Upper lobe of left lung (tissue), 6 donors: ENCODE results near the gene MACROD2. TPM values are rescaled to one million over a fixed set of nuclear protein-coding genes. Genes with fewer than 3 reads are reported as not detected.

Source experiments
- ATAC-seq, 2 donors: fragments of 200-7000 bp; cut with Tn5 transposase; one replicate each; pipeline ENCODE4 v1.9.1; 2022; ENCODE audit warnings: mild to moderate bottlenecking in 2 of 2, moderate library complexity in 2 of 2; ENCODE audit not compliant: low FRiP score in 2 of 2
- DNase-seq, 2 donors: peaks; one replicate each; pipeline ENCODE4 v3.0.0-alpha.2; 2019 to 2020
- H3K27ac ChIP-seq, 4 donors: fragments of 200-600 bp; sonication (generic); one replicate each; pipeline ENCODE4 v1.5.1; 2016 to 2019
- H3K27me3 ChIP-seq, 4 donors: fragments of 200-600 bp; sonication (generic); one replicate each; pipeline ENCODE4 v1.5.1; 2017 to 2019
- H3K36me3 ChIP-seq, 4 donors: fragments of 200-600 bp; sonication (generic); one replicate each; pipeline ENCODE4 v1.5.1; 2016 to 2019
- H3K4me1 ChIP-seq, 4 donors: fragments of 200-600 bp; sonication (generic); one replicate each; pipeline ENCODE4 v1.5.1; 2018 to 2019
- H3K4me3 ChIP-seq, 4 donors: fragments of 200-600 bp; sonication (generic); one replicate each; pipeline ENCODE4 v1.5.1; 2017 to 2019; ENCODE audit warnings: mild to moderate bottlenecking in 2 of 4, moderate library complexity in 1 of 4
- H3K9me3 ChIP-seq, 4 donors: fragments of 200-600 bp; sonication (generic); one replicate each; pipeline ENCODE4 v1.5.1; 2018 to 2019
- EP300 ChIP-seq, 4 donors: sonication (generic); formaldehyde crosslinking; IDR thresholded peaks; one replicate each; pipeline ENCODE4 v1.5.1; 2017; ENCODE audit warnings: antibody characterized with exemption in 4 of 4, control low read depth in 2 of 4
- POLR2A ChIP-seq, 4 donors: fragments of 450-650 bp; IDR thresholded peaks; one replicate each; pipeline ENCODE4 v1.5.1; 2016 to 2017; ENCODE audit warnings: antibody characterized with exemption in 4 of 4, mild to moderate bottlenecking in 2 of 4
- POLR2AphosphoS5 ChIP-seq, 2 donors: sonication (generic); formaldehyde crosslinking; IDR thresholded peaks; one replicate each; pipeline ENCODE4 v1.5.1; 2017; ENCODE audit warnings: antibody characterized with exemption in 2 of 2
- WGBS, 2 donors: methylation state at CpG; one replicate each; pipeline ENCODE4 v1.1.5; 2017 to 2018; 5-methylcytosine and 5-hydroxymethylcytosine counted together
- total RNA-seq, 6 donors: library from RNA; depleted of rRNA in 4 of 6; stranded (reverse); fragments of >200 nt in 4 of 6; gene quantifications; one replicate each; pipeline versions ENCODE4 v1.1.0 to v1.2.1, GENCODE V29; 2016 to 2021
- TF ChIP-seq, protein P1 (sequence below), 6 experiments: fragments of 450-650 bp in 4 of 6; fragments of 200-600 bp in 2 of 6; sonication (generic) in 2 of 6; IDR thresholded peaks; one replicate each; pipeline ENCODE4 v1.5.1; 2016 to 2019; ENCODE audit warnings: antibody characterized with exemption in 6 of 6
- donor health status: DM: no; HTN: no; CAD: no; lungs with moderate emphysema.
- donor health status: DM: no; HTN: yes; CAD: no; lungs with severe emphysema.

Gene MACROD2
- total RNA-seq, 6 donors from 2014 or later, result 20.7 to 84.3 (median 36.3) TPM

DNA sequence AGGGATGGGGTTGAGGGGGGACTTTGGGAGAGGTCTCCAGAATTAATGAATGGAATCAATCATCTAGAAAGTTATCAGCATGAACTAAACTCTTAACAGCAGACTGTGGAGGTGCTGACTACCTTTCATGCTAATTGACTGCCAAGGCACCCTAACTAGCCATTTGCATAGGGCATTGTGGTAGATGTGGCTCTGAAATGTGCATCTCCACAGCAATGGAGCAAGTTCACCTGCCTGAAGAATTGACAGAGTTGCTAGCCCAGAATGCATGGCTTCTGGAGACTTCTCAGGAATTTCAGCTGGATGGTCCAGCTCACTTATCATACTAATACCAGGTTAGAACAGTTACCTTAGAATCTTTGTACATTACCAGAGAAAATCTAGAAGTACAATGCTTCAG, 1832.3 kb downstream of the MACROD2 start:
- no peak overlapping the region for H3K4me3 ChIP-seq
- no peaks in the 10 kb centered on the region for H3K27me3 ChIP-seq
- no peak overlapping the region for H3K27ac ChIP-seq
- no peaks in the 10 kb centered on the region for H3K9me3 ChIP-seq
- no peak for ATAC-seq
- H3K36me3 ChIP-seq, result no peaks in the 10 kb centered on the region
- H3K4me1 ChIP-seq, result no peaks in the 10 kb centered on the region
- TF ChIP-seq POLR2A (IDR thresholded peaks at IDR 0.05), result no peak
- TF ChIP-seq, protein P1, sequence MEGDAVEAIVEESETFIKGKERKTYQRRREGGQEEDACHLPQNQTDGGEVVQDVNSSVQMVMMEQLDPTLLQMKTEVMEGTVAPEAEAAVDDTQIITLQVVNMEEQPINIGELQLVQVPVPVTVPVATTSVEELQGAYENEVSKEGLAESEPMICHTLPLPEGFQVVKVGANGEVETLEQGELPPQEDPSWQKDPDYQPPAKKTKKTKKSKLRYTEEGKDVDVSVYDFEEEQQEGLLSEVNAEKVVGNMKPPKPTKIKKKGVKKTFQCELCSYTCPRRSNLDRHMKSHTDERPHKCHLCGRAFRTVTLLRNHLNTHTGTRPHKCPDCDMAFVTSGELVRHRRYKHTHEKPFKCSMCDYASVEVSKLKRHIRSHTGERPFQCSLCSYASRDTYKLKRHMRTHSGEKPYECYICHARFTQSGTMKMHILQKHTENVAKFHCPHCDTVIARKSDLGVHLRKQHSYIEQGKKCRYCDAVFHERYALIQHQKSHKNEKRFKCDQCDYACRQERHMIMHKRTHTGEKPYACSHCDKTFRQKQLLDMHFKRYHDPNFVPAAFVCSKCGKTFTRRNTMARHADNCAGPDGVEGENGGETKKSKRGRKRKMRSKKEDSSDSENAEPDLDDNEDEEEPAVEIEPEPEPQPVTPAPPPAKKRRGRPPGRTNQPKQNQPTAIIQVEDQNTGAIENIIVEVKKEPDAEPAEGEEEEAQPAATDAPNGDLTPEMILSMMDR (IDR thresholded peaks at IDR 0.05), result no peak
- no peak for TF ChIP-seq POLR2AphosphoS5 (IDR thresholded peaks at IDR 0.05)
- no peak for TF ChIP-seq EP300 (IDR thresholded peaks at IDR 0.05)
- no peak for DNase-seq

DNA sequence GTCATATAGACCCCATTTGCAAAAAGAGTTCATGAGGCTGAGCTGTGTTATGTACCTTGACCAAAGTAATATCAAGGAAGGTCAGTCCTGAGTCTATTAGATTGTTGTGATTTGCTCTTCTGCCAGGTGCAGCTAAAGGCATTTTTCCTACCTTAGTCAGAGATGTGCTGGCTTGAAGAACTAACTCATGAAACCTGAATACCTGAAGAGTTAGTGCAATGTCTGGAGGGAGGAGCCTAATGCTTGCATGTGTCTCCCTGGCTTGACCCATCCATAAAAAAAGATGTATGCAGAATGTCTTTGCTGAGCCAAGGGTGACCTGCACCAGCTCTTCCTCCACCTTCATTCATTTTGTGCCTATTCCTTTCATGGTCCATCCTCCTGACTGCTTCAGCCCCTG, 1835.9 kb downstream of the MACROD2 start:
- Histone ChIP-seq H3K9me3 (no peaks in the 10 kb centered on the region), H3K27ac (no peak overlapping the region), H3K36me3 (no peaks in the 10 kb centered on the region), H3K4me1 (no peaks in the 10 kb centered on the region), H3K4me3 (no peak overlapping the region), H3K27me3 (no peaks in the 10 kb centered on the region)
- DNase-seq (no peak), ATAC-seq (no peak)
- TF ChIP-seq POLR2AphosphoS5 (IDR thresholded peaks at IDR 0.05) (no peak), POLR2A (IDR thresholded peaks at IDR 0.05) (no peak), EP300 (IDR thresholded peaks at IDR 0.05) (no peak)
- TF ChIP-seq, protein P1 (IDR thresholded peaks at IDR 0.05), result no peak

DNA sequence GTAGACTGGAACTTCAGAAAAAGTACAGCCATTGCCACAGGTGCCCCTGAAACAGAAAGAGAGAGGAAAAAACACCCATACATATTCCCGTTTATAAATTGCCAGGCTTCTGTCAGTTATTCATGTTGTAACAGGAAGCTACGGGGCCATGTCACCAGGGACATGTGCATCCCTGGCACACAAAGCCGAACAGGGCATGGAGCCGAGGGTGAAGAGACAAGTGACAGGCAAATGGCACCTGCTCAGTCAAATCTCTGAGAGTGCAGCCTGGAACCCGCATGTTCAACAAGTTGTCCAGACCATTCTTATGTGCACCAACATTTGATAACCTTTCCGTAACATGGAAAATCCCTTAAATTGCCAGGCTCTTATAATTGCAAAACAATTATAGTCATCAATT, 1837.2 kb downstream of the MACROD2 start:
- H3K9me3 ChIP-seq, result no peaks in the 10 kb centered on the region
- WGBS, 2 donors, result 74 to 79% methylated on average over 6 of the region's 6 CpGs

DNA sequence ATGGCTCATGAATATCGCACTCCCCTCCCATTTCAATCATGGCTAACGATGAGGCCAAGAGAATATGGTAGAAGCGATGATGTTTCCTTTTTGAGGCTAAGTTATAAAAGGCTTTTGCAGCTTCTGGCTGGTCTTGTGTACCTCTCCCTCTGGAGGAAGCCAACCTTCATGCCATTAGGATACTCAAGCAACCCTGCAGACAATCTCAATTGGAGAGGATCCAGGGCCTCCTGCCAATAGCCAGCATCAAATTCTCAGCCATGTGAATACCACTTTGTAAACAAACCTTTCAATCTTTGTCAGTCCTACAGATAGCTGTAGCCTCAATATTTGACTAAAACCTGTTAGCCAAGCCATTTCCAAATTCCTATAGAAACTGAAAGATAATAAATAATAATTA, 1839.5 kb downstream of the MACROD2 start:
- TF ChIP-seq POLR2AphosphoS5 (IDR thresholded peaks at IDR 0.05) (no peak), POLR2A (IDR thresholded peaks at IDR 0.05) (no peak), EP300 (IDR thresholded peaks at IDR 0.05) (no peak)
- TF ChIP-seq, protein P1 (IDR thresholded peaks at IDR 0.05), result no peak
- Histone ChIP-seq H3K4me3 (no peak overlapping the region), H3K36me3 (no peaks in the 10 kb centered on the region), H3K27me3 (no peaks in the 10 kb centered on the region), H3K9me3 (no peaks in the 10 kb centered on the region), H3K4me1 (no peaks in the 10 kb centered on the region), H3K27ac (no peak overlapping the region)
- 83 to 87% methylated on average over 3 of the region's 3 CpGs for WGBS, 2 donors
- no peak for ATAC-seq
- DNase-seq, result no peak

More for the DNA sequence above, 1837.2 kb downstream of the MACROD2 start:
- H3K27ac ChIP-seq, result no peak overlapping the region
- H3K36me3 ChIP-seq, result no peaks in the 10 kb centered on the region
- DNase-seq (no peak), ATAC-seq (no peak)
- H3K27me3 ChIP-seq, result no peaks in the 10 kb centered on the region
- no peak overlapping the region for H3K4me3 ChIP-seq
- H3K4me1 ChIP-seq, result no peaks in the 10 kb centered on the region
- TF ChIP-seq EP300 (IDR thresholded peaks at IDR 0.05) (no peak), POLR2A (IDR thresholded peaks at IDR 0.05) (no peak), POLR2AphosphoS5 (IDR thresholded peaks at IDR 0.05) (no peak)
- TF ChIP-seq, protein P1 (IDR thresholded peaks at IDR 0.05), result no peak

DNA sequence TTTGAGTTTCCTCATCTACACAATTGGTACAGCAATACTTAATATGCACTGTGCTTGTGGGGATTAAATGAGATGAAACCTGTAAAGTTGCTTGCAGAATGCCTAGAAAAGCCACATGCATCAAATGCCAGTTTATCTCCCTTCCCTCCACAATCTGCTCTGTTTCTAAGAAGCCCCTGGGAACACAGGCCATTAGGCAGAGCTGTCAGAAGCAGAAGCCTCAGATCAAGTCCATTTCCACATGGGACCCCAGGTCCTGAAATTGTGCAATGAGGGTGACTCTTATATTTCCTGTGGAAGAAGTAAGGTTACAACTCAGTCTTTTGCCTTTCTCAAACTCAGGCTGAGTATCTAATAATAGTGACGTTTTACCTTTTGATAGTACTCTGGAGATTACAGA, 1840.5 kb downstream of the MACROD2 start:
- Histone ChIP-seq H3K4me3 (no peak overlapping the region), H3K36me3 (no peaks in the 10 kb centered on the region), H3K4me1 (no peaks in the 10 kb centered on the region), H3K27me3 (no peaks in the 10 kb centered on the region), H3K27ac (no peak overlapping the region), H3K9me3 (no peaks in the 10 kb centered on the region)
- WGBS, 2 donors, result 75 to 76% methylated on average over 1 of the region's 1 CpG
- no peak for TF ChIP-seq EP300 (IDR thresholded peaks at IDR 0.05)
- TF ChIP-seq POLR2AphosphoS5 (IDR thresholded peaks at IDR 0.05), result no peak
- TF ChIP-seq, protein P1 (IDR thresholded peaks at IDR 0.05), result no peak
- TF ChIP-seq POLR2A (IDR thresholded peaks at IDR 0.05), result no peak
- ATAC-seq (no peak), DNase-seq (no peak)
